Measurements from ENCODE around the gene CAB39L. TPM values are rescaled to one million over a fixed set of nuclear protein-coding genes. Genes with fewer than 3 reads are reported as not detected.
A peak's percentile ranks its signal among the peaks of the same experiment; 100 is the strongest.

CAB39L gene
- polyA plus RNA-seq, 2 of the 4 experiments (the other 2 are of a cell fraction), result 2.3 to 5.2 TPM

GRCh38 chr13:49450105-49450819 is 6.4 kb upstream of the CAB39L start:
- ChIA-PET POLR2A (no interaction called here), CTCF (no interaction called here)
- ATAC-seq, result no peak
- Histone ChIP-seq H3K9me3 (no peaks in the 10 kb centered on the region), H3K4me3 (no peak overlapping the region), H3K4me2 (no peak overlapping the region), H3K4me1 (peaks cover 4% of the 10 kb centered on the region; the same call in 1 of the 3 replicates), H3K27ac (no peak overlapping the region)
- DNase-seq (ENCODE audit: low read depth in 1 of 2, low spot score in 1 of 2), result no peak
- WGBS (ENCODE audit: missing lambda C conversion rate), result 83% methylated on average over 3 of the region's 3 CpGs
- TF ChIP-seq RFX5 (IDR thresholded peaks at IDR 0.05) (no peak), FOSB (CRISPR knock-in tag; IDR thresholded peaks at IDR 0.05) (no peak), CHD2 (IDR thresholded peaks at IDR 0.05; ENCODE audit: low read length, partially characterized antibody) (no peak), CBX2 (IDR thresholded peaks at IDR 0.05; ENCODE audit: borderline replicate concordance, low read depth) (no peak), ZFP36 (IDR thresholded peaks at IDR 0.05; ENCODE audit: borderline replicate concordance, partially characterized antibody) (no peak), FOXS1 (CRISPR knock-in tag; IDR thresholded peaks at IDR 0.05) (no peak), HOXA7 (CRISPR knock-in tag; IDR thresholded peaks at IDR 0.05) (no peak), RAD21 (conservative IDR thresholded peaks at IDR 0.05 in 1 of 2, IDR thresholded peaks at IDR 0.05 in 1 of 2) (no peak), SREBF2 (IDR thresholded peaks at IDR 0.05) (no peak), REST (IDR thresholded peaks at IDR 0.05) (no peak), EHF (CRISPR knock-in tag; IDR thresholded peaks at IDR 0.05) (no peak), POLR2AphosphoS2 (conservative IDR thresholded peaks at IDR 0.05; ENCODE audit: low read length) (no peak)
- FAIRE-seq, result no peak

- H3K4me2 ChIP-seq, result no peak overlapping the region
- FAIRE-seq (no peak), DNase-seq (ENCODE audit: low read depth in 1 of 2, low spot score in 1 of 2) (no peak), ATAC-seq (no peak)
- H3K27ac ChIP-seq, result no peak overlapping the region
- H3K9me3 ChIP-seq, result no peaks in the 10 kb centered on the region
- H3K4me1 ChIP-seq, result peaks cover 4% of the 10 kb centered on the region; the same call in 1 of the 3 replicates
- no peak for TF ChIP-seq HMGXB4 (CRISPR knock-in tag; IDR thresholded peaks at IDR 0.05; ENCODE audit: borderline replicate concordance)
- peak; percentile 33 for TF ChIP-seq MAFK (IDR thresholded peaks at IDR 0.05; ENCODE audit: partially characterized antibody)
- WGBS (ENCODE audit: missing lambda C conversion rate), result 77% methylated on average over 2 of the region's 2 CpGs
- no peak overlapping the region for H3K4me3 ChIP-seq
- ChIA-PET POLR2A (no interaction called here), CTCF (no interaction called here)
Observed at GRCh38 chr13:49448753-49449152, 4.9 kb upstream of the CAB39L start.

- ATAC-seq (no peak), DNase-seq (ENCODE audit: low read depth in 1 of 2, low spot score in 1 of 2) (no peak), FAIRE-seq (no peak)
- no peak overlapping the region for H3K27ac ChIP-seq
- H3K4me2 ChIP-seq, result no peak overlapping the region
- POLR2A ChIA-PET, result no interaction called here
- H3K4me3 ChIP-seq, result no peak overlapping the region
- TF ChIP-seq EHF (CRISPR knock-in tag; IDR thresholded peaks at IDR 0.05) (no peak), ZFP36 (IDR thresholded peaks at IDR 0.05; ENCODE audit: borderline replicate concordance, partially characterized antibody) (no peak), JUNB (IDR thresholded peaks at IDR 0.05) (no peak), JUN (IDR thresholded peaks at IDR 0.05) (no peak), HES2 (IDR thresholded peaks at IDR 0.05) (no peak), TFCP2L1 (CRISPR knock-in tag; IDR thresholded peaks at IDR 0.05) (no peak), HEYL (CRISPR knock-in tag; IDR thresholded peaks at IDR 0.05) (no peak), PHF8 (IDR thresholded peaks at IDR 0.05; ENCODE audit: borderline replicate concordance, low read depth) (no peak), ZNF302 (CRISPR knock-in tag; IDR thresholded peaks at IDR 0.05) (no peak), TP53 (CRISPR knock-in tag; IDR thresholded peaks at IDR 0.05) (no peak), SREBF2 (IDR thresholded peaks at IDR 0.05) (no peak), GATA3 (IDR thresholded peaks at IDR 0.05; ENCODE audit: borderline replicate concordance) (no peak), ELK1 (IDR thresholded peaks at IDR 0.05; ENCODE audit: low read depth, low read length) (no peak), MAZ (IDR thresholded peaks at IDR 0.05; ENCODE audit: borderline replicate concordance, low read depth, low read length) (no peak), ZSCAN20 (CRISPR knock-in tag; IDR thresholded peaks at IDR 0.05) (no peak), FOSB (CRISPR knock-in tag; IDR thresholded peaks at IDR 0.05) (no peak), FOSL2 (IDR thresholded peaks at IDR 0.05) (no peak), FOSL2 (CRISPR knock-in tag; IDR thresholded peaks at IDR 0.05) (no peak)
- no peaks in the 10 kb centered on the region for H3K9me3 ChIP-seq
- CTCF ChIA-PET, result interaction anchor here (0.6 kb wide), 1 partner anchor 131 kb away, joined by 4 read pairs; no protein-coding TSS in a partner anchor
- peaks cover 4% of the 10 kb centered on the region; the same call in 1 of the 3 replicates for H3K4me1 ChIP-seq
Observed at GRCh38 chr13:49446473-49446872, 2.6 kb upstream of the CAB39L start.
